GM12873 (cell line): ENCODE measurements around the gene TUBB1.

Experiments
- CTCF ChIP-seq: IDR thresholded peaks from 2 replicates; pipeline ENCODE4 v1.5.1; 2012; ENCODE audit warnings: low read depth, mild to moderate bottlenecking, moderate library complexity, low read length, control low read depth; ENCODE audit not compliant: insufficient read depth; ENCODE audit errors: missing control alignments

TUBB1 gene

GRCh38 chr20:58976061-58976730 lies 43.0 kb upstream of the TUBB1 start:
- TF ChIP-seq CTCF = no peak

GRCh38 chr20:58978351-58979190 lies 40.7 kb upstream of the TUBB1 start:
- TF ChIP-seq CTCF = no peak

- TF ChIP-seq CTCF = no peak
Measured at GRCh38 chr20:58980711-58981627, 38.3 kb upstream of the TUBB1 start, which contains the start of gene NELFCD. TSS of gene NELFCD (plus strand) at chr20:58981256. CDS start at chr20:58981310, 54 bp downstream.

- TF ChIP-seq CTCF = no peak
Measured at GRCh38 chr20:58981628-58982364, 37.4 kb upstream of the TUBB1 start.

- no peak for TF ChIP-seq CTCF
Measured at GRCh38 chr20:58982406-58983114, 36.7 kb upstream of the TUBB1 start.

GRCh38 chr20:58984691-58985090 lies 34.5 kb upstream of the TUBB1 start:
- no peak for TF ChIP-seq CTCF
